Activated CD8-positive, alpha-beta T cell treated with anti-CD3 and anti-CD28 coated beads for 36 hours (primary cell): ENCODE results near the gene EHD1. TPM values are rescaled to one million over a fixed set of nuclear protein-coding genes. Genes with fewer than 3 reads are reported as not detected.

Source experiments
- ATAC-seq: fragments of 200-7000 bp; cut with Tn5 transposase; one replicate; pipeline ENCODE4 v1.10.0; 2021; ENCODE audit warnings: mild to moderate bottlenecking, moderate library complexity
- CTCF ChIA-PET: fragments of 350-600 bp; sonication (Branson Sonifier 250); formaldehyde crosslinking; loops from one replicate; lab custom pipeline; 2021; ENCODE audit warnings: antibody characterized with exemption; lab: Charles Lee
- POLR2A ChIA-PET: fragments of 350-600 bp; sonication (Branson Sonifier 250); formaldehyde crosslinking; loops from one replicate; lab custom pipeline; 2021; ENCODE audit warnings: antibody characterized with exemption; lab: Charles Lee
- DNase-seq: peaks from one replicate; pipeline ENCODE4 v3.0.0-alpha.2; 2020
- H3K27ac Mint-ChIP-seq: one replicate; pipeline ENCODE4 v1.8.0; 2021; ENCODE audit warnings: mild to moderate bottlenecking, mixed read lengths
- H3K27me3 Mint-ChIP-seq: one replicate; pipeline ENCODE4 v1.8.0; 2021; ENCODE audit warnings: mixed read lengths
- H3K36me3 Mint-ChIP-seq: one replicate; pipeline ENCODE4 v1.8.0; 2021; ENCODE audit warnings: low read depth, mixed read lengths
- H3K4me1 Mint-ChIP-seq: one replicate; pipeline ENCODE4 v1.8.0; 2021; ENCODE audit warnings: low read depth, mixed read lengths
- H3K4me3 Mint-ChIP-seq: one replicate; pipeline ENCODE4 v1.8.0; 2021; ENCODE audit warnings: mild to moderate bottlenecking, moderate library complexity, mixed read lengths
- H3K9me3 Mint-ChIP-seq: one replicate; pipeline ENCODE4 v1.8.0; 2021; ENCODE audit warnings: mixed read lengths
- CTCF ChIP-seq: fragments of 200-600 bp; IDR thresholded peaks from one replicate; pipeline ENCODE4 v1.8.0; 2022; ENCODE audit warnings: antibody characterized with exemption, mild to moderate bottlenecking
- intact Hi-C: fragments of 100-400 bp; cut with micrococcal nuclease; formaldehyde crosslinking; loops from one replicate; pipeline ENCODE4 v1.10.0; 2022
- total RNA-seq, 2 experiments: library from RNA; stranded (reverse); gene quantifications; one replicate each; pipeline ENCODE4 v1.2.3, GENCODE V29; 2021

The EHD1 gene
- total RNA-seq, 2 experiments from 2014 or later, result 60.3 to 65.1 TPM

GRCh38 chr11:64868904-64869570 is 9.4 kb downstream of the EHD1 start:
- DNase-seq (no peak), ATAC-seq (no peak)
- peaks cover 86% of the 10 kb centered on the region for H3K4me1 Mint-ChIP-seq
- peaks cover 11% of the 10 kb centered on the region for H3K9me3 Mint-ChIP-seq
- peak overlapping the region; percentile 50 for H3K4me3 Mint-ChIP-seq
- peaks cover 44% of the 10 kb centered on the region for H3K36me3 Mint-ChIP-seq
- intact Hi-C loops, result no loop called here
- H3K27ac Mint-ChIP-seq, result peak overlapping the region; percentile 88
- H3K27me3 Mint-ChIP-seq, result no peaks in the 10 kb centered on the region
- POLR2A ChIA-PET, result interaction anchor here (0.6 to 26.2 kb wide), 6 partner anchors 10 to 1200 kb away, joined by 3 to 768 read pairs (median 4); partner anchors contain the start of genes CDC42BPG and EHD1
- CTCF ChIA-PET, result interaction anchor here (0.8 to 28.9 kb wide), 3 partner anchors 16 to 58 kb away, joined by 4 to 1168 read pairs (median 316); partner anchors contain the start of genes CDC42BPG and EHD1
- no peak for TF ChIP-seq CTCF

- no peak for TF ChIP-seq CTCF
- Mint-ChIP-seq H3K27ac (peak overlapping the region; percentile 88), H3K27me3 (no peaks in the 10 kb centered on the region), H3K4me1 (peaks cover 92% of the 10 kb centered on the region), H3K9me3 (peaks cover 11% of the 10 kb centered on the region), H3K36me3 (peaks cover 41% of the 10 kb centered on the region), H3K4me3 (peak overlapping the region; percentile 50)
- ChIA-PET CTCF (interaction anchor here (13.5 to 28.9 kb wide), 2 partner anchors 15 to 19 kb away, joined by 316 to 1168 read pairs; partner anchors contain the start of genes CDC42BPG and EHD1), POLR2A (interaction anchor here (0.6 to 26.2 kb wide), 4 partner anchors 11 to 556 kb away, joined by 3 to 768 read pairs (median 162); partner anchors contain the start of genes CDC42BPG and EHD1)
- no peak for DNase-seq
- intact Hi-C loops, result no loop called here
- ATAC-seq, result no peak
Measured at GRCh38 chr11:64867748-64868462, 10.5 kb downstream of the EHD1 start.

- TF ChIP-seq CTCF, result no peak
- ATAC-seq (no peak), DNase-seq (no peak)
- Mint-ChIP-seq H3K27me3 (no peaks in the 10 kb centered on the region), H3K36me3 (peaks cover 29% of the 10 kb centered on the region), H3K4me3 (peak overlapping the region; percentile 66), H3K4me1 (peaks cover 93% of the 10 kb centered on the region), H3K9me3 (peaks cover 11% of the 10 kb centered on the region), H3K27ac (peak overlapping the region; percentile 95)
- POLR2A ChIA-PET, result interaction anchor here (15.4 to 26.2 kb wide), 2 partner anchors 13 kb away, joined by 320 to 768 read pairs; partner anchors contain the start of genes CDC42BPG and EHD1
- intact Hi-C loops, result no loop called here
- CTCF ChIA-PET, result interaction anchor here (13.5 to 28.9 kb wide), 2 partner anchors 13 to 20 kb away, joined by 316 to 1168 read pairs; partner anchors contain the start of genes CDC42BPG and EHD1
Measured at GRCh38 chr11:64866173-64866491, 12.3 kb downstream of the EHD1 start.

- intact Hi-C loops, result no loop called here
Measured at GRCh38 chr11:64865286-64866172, 12.9 kb downstream of the EHD1 start.

More at GRCh38 chr11:64865286-64866172, 12.9 kb downstream of the EHD1 start:
- Mint-ChIP-seq H3K27ac (peak overlapping the region; percentile 95), H3K36me3 (peaks cover 28% of the 10 kb centered on the region), H3K4me3 (peak overlapping the region; percentile 66), H3K27me3 (no peaks in the 10 kb centered on the region), H3K4me1 (peaks cover 92% of the 10 kb centered on the region), H3K9me3 (peaks cover 11% of the 10 kb centered on the region)
- ATAC-seq (peak; percentile 19), DNase-seq (peak; percentile 72)
- ChIA-PET POLR2A (interaction anchor here (0.7 to 26.2 kb wide), 3 partner anchors 12 to 554 kb away, joined by 3 to 768 read pairs (median 320); partner anchors contain the start of genes CDC42BPG and EHD1), CTCF (interaction anchor here (13.5 to 28.9 kb wide), 2 partner anchors 13 to 21 kb away, joined by 316 to 1168 read pairs; partner anchors contain the start of genes CDC42BPG and EHD1)
- no peak for TF ChIP-seq CTCF
